Body of pancreas (tissue), 4 donors: ENCODE measurements around the gene MMD2. TPM values are rescaled to one million over a fixed set of nuclear protein-coding genes. Genes with fewer than 3 reads are reported as not detected.

Experiments used
- ATAC-seq: fragments of 150-250 bp; one replicate; pipeline ENCODE4 v1.9.1; 2016
- DNase-seq, 4 donors: peaks; one replicate each; pipeline ENCODE4 v3.0.0-alpha.2; 2019
- H3K27ac ChIP-seq, 4 donors: fragments of 200-600 bp; sonication (generic); 1 replicate in 3 of 4; 2 replicates in 1 of 4; pipeline versions ENCODE4 v1.5.1 to v1.6.1; 2016 to 2019; ENCODE audit warnings: mild to moderate bottlenecking in 1 of 4, mixed read lengths in 1 of 4, moderate library complexity in 1 of 4
- H3K27me3 ChIP-seq, 2 donors: fragments of 200-600 bp; sonication (generic); one replicate each; pipeline ENCODE4 v1.6.0; 2016; ENCODE audit warnings: mild to moderate bottlenecking in 1 of 2
- H3K36me3 ChIP-seq, 2 donors: fragments of 200-600 bp; sonication (generic); replicated peaks in 1 of 2; 2 replicates each; pipeline ENCODE4 v1.5.1; 2016; ENCODE audit warnings: low read depth in 2 of 2; ENCODE audit not compliant: insufficient read depth in 1 of 2
- H3K4me1 ChIP-seq: fragments of 200-600 bp; sonication (generic); one replicate; pipeline ENCODE4 v1.6.0; 2016
- H3K4me3 ChIP-seq, 2 donors: fragments of 200-600 bp; sonication (generic); 1 replicate in 1 of 2; 2 replicates in 1 of 2; pipeline ENCODE4 v1.5.1; 2016 to 2019
- H3K9me3 ChIP-seq, 3 donors: fragments of 200-600 bp; sonication (generic); 1 replicate in 2 of 3; 2 replicates in 1 of 3; pipeline ENCODE4 v1.5.1; 2016
- CTCF ChIP-seq, 7 experiments: fragments of 450-650 bp in 4 of 7; fragments of 200-600 bp in 3 of 7; sonication (generic) in 3 of 7; IDR thresholded peaks; one replicate each; pipeline ENCODE4 v1.5.1; 2016 to 2019; ENCODE audit warnings: antibody characterized with exemption in 7 of 7
- POLR2A ChIP-seq, 3 donors: fragments of 450-650 bp; IDR thresholded peaks; one replicate each; pipeline ENCODE4 v1.6.1; 2016; ENCODE audit warnings: antibody characterized with exemption in 3 of 3, mild to moderate bottlenecking in 2 of 3
- WGBS, 2 donors: methylation state at CpG; one replicate each; pipeline ENCODE4 v1.1.5; 2017; 5-methylcytosine and 5-hydroxymethylcytosine counted together
- intact Hi-C: fragments of 100-400 bp; cut with DNase I; formaldehyde crosslinking; loops from one replicate; pipeline ENCODE4 v1.15.1; 2023
- total RNA-seq, 2 donors: library from RNA; depleted of rRNA; stranded (reverse); fragments of >200 nt; gene quantifications; one replicate each; pipeline ENCODE4 v1.1.0, GENCODE V29; 2016

MMD2 gene
- total RNA-seq, 2 donors from 2014 or later, result not detected

GRCh38 chr7:4876586-4876985 is 82.4 kb downstream of the MMD2 start:
- no peak overlapping the region for H3K27ac ChIP-seq
- DNase-seq (no peak), ATAC-seq (no peak)
- no peaks in the 10 kb centered on the region for H3K36me3 ChIP-seq
- TF ChIP-seq POLR2A (IDR thresholded peaks at IDR 0.05) (no peak), CTCF (IDR thresholded peaks at IDR 0.05) (no peak)
- no peaks in the 10 kb centered on the region for H3K4me1 ChIP-seq
- no peaks in the 10 kb centered on the region for H3K27me3 ChIP-seq
- intact Hi-C loops, result no loop called here
- no peak overlapping the region for H3K4me3 ChIP-seq
- WGBS, 2 donors, result 94 to 97% methylated on average over 18 of the region's 18 CpGs
- H3K9me3 ChIP-seq, result no peaks in the 10 kb centered on the region

GRCh38 chr7:4875391-4875790 is 83.6 kb downstream of the MMD2 start:
- no peak for ATAC-seq
- Histone ChIP-seq H3K9me3 (no peaks in the 10 kb centered on the region), H3K4me1 (no peaks in the 10 kb centered on the region), H3K27me3 (no peaks in the 10 kb centered on the region), H3K36me3 (no peaks in the 10 kb centered on the region), H3K4me3 (no peak overlapping the region), H3K27ac (no peak overlapping the region)
- no peak for TF ChIP-seq POLR2A (IDR thresholded peaks at IDR 0.05)
- no peak for TF ChIP-seq CTCF (IDR thresholded peaks at IDR 0.05)
- intact Hi-C loops, result no loop called here
- 88 to 93% methylated on average over 6 to 15 of the region's 15 CpGs for WGBS, 2 donors
- no peak for DNase-seq

GRCh38 chr7:4873071-4873944 is 85.7 kb downstream of the MMD2 start:
- WGBS, 2 donors, result 83 to 87% methylated on average over 23 to 30 of the region's 31 CpGs

GRCh38 chr7:4871930-4872675 is 86.9 kb downstream of the MMD2 start:
- WGBS, 2 donors, result 57 to 67% methylated on average over 11 to 18 of the region's 19 CpGs
- no peak for DNase-seq
- Histone ChIP-seq H3K27me3 (no peaks in the 10 kb centered on the region), H3K4me1 (no peaks in the 10 kb centered on the region), H3K9me3 (no peaks in the 10 kb centered on the region), H3K36me3 (no peaks in the 10 kb centered on the region), H3K4me3 (no peak overlapping the region), H3K27ac (no peak overlapping the region)
- intact Hi-C loops, result no loop called here
- ATAC-seq, result no peak
- TF ChIP-seq CTCF (IDR thresholded peaks at IDR 0.05) (no peak), POLR2A (IDR thresholded peaks at IDR 0.05) (no peak)

More at GRCh38 chr7:4873071-4873944, 85.7 kb downstream of the MMD2 start:
- ATAC-seq (no peak), DNase-seq (no peak)
- H3K36me3 ChIP-seq, result no peaks in the 10 kb centered on the region
- H3K27me3 ChIP-seq, result no peaks in the 10 kb centered on the region
- H3K4me1 ChIP-seq, result no peaks in the 10 kb centered on the region
- no peaks in the 10 kb centered on the region for H3K9me3 ChIP-seq
- H3K4me3 ChIP-seq, result no peak overlapping the region
- H3K27ac ChIP-seq, result no peak overlapping the region
- TF ChIP-seq POLR2A (IDR thresholded peaks at IDR 0.05), result no peak
- no peak for TF ChIP-seq CTCF (IDR thresholded peaks at IDR 0.05)
- intact Hi-C loops, result no loop called here
